Ovary (tissue), 9 donors: ENCODE measurements around the gene THRB. TPM values are rescaled to one million over a fixed set of nuclear protein-coding genes. Genes with fewer than 3 reads are reported as not detected.

Source experiments
- DNase-seq, 5 donors: peaks; one replicate each; pipeline ENCODE4 v3.0.0-alpha.2; 2019 to 2020
- H3K27ac ChIP-seq, 2 donors: fragments of 200-600 bp; one replicate each; pipeline versions ENCODE4 v1.5.1 to v1.8.0; 2019 to 2022
- H3K27me3 ChIP-seq: fragments of 200-600 bp; one replicate; pipeline ENCODE4 v1.8.0; 2022
- H3K36me3 ChIP-seq: fragments of 200-600 bp; sonication (generic); one replicate; pipeline ENCODE4 v1.5.1; 2019
- H3K4me1 ChIP-seq: one replicate; pipeline ENCODE4 v1.8.1; 2013; ENCODE audit warnings: mild to moderate bottlenecking, moderate library complexity; ENCODE audit not compliant: insufficient read depth
- H3K4me3 ChIP-seq: fragments of 200-600 bp; sonication (generic); one replicate; pipeline ENCODE4 v1.5.1; 2017
- H3K9me3 ChIP-seq, 2 donors: fragments of 200-600 bp in 1 of 2; sonication (generic) in 1 of 2; one replicate each; pipeline versions ENCODE4 v1.5.1 to v1.8.1; 2013 to 2019; ENCODE audit warnings: mild to moderate bottlenecking in 1 of 2, moderate library complexity in 1 of 2
- EP300 ChIP-seq: sonication (generic); formaldehyde crosslinking; IDR thresholded peaks from one replicate; pipeline ENCODE4 v1.6.1; 2017; ENCODE audit warnings: antibody characterized with exemption
- POLR2A ChIP-seq: fragments of 450-650 bp; IDR thresholded peaks from one replicate; pipeline ENCODE4 v1.6.1; 2017; ENCODE audit warnings: antibody characterized with exemption, mild to moderate bottlenecking, moderate library complexity
- WGBS, 3 donors: extraction: QIAGEN DNeasy Blood & Tissue Kit in 1 of 3; methylation state at CpG; one replicate each; pipeline versions ENCODE4 v1.1.5 to v1.1.7; 2013 to 2017; 5-methylcytosine and 5-hydroxymethylcytosine counted together
- intact Hi-C, 4 donors: fragments of 100-400 bp; cut with DNase I; formaldehyde crosslinking; loops; one replicate each; pipeline versions ENCODE4 v1.11.0 to v1.15.1; 2022 to 2023
- polyA plus RNA-seq, 2 donors: library from polyadenylated mRNA; stranded (reverse); fragments of 200-250 nt in 1 of 2; fragments of 350-450 nt in 1 of 2; fragmentation: Illumina TruSeq in 1 of 2; extraction: RNeasy Lipid Tissue Mini Kit (QIAGEN cat#74804) in 1 of 2; gene quantifications; one replicate each; pipeline ENCODE4 v1.2.3, GENCODE V29; 2013 to 2014
- total RNA-seq, 7 donors: library from RNA; depleted of rRNA in 2 of 7; stranded (reverse); fragments of >200 nt in 2 of 7; fragmentation: NEBNext Ultra II Directional in 3 of 7; extraction: Animal tissue kit (Norgen Biotek cat#: 25700) in 3 of 7; gene quantifications; one replicate each; pipeline versions ENCODE4 v1.1.0 to v1.2.4, GENCODE V29; 2016 to 2023
- TF ChIP-seq, protein P1 (sequence below), 3 donors: fragments of 450-650 bp in 2 of 3; fragments of 200-600 bp in 1 of 3; IDR thresholded peaks; one replicate each; pipeline versions ENCODE4 v1.5.1 to v1.8.0; 2016 to 2022; ENCODE audit warnings: antibody characterized with exemption in 3 of 3, mild to moderate bottlenecking in 1 of 3
- donor health status: DM: no; HTN: no; CAD: no; lungs with moderate emphysema.
- donor health status: DM: no; HTN: no; CAD: no.
- donor health status: Bipolar disorder and iron deficiency.
- donor health status: DM: yes; HTN: yes; CAD: no.
- donor health status: DM: no; HTN: no; CAD: no.
- donor health status: DM: yes; HTN: yes; CAD: no.

THRB gene
- total and polyA plus RNA-seq, 9 donors, result 0.91 to 6.5 (median 3.2) TPM

DNA sequence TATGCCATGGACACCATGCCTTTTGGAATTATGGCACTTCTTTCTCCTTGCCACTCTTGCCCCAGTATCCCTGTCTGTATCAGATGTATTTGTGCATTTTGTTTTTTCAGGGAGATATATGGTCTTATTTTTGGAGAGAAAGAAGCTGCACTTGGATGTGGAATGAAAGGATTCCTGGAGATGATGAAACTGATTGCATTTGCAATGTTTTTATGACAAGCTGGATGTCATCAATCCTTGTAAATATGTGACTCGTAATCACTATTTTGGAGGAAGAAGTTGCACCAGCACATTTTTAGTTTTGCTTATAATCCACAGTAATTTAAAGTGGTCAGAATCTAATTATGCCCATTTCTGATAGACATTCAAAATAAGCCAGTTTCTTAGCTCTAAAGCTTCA, 384.6 kb downstream of the THRB start:
- intact Hi-C loops, result no loop called here
- Histone ChIP-seq H3K9me3 (no peaks in the 10 kb centered on the region), H3K27ac (no peak overlapping the region), H3K27me3 (no peaks in the 10 kb centered on the region), H3K36me3 (no peaks in the 10 kb centered on the region), H3K4me3 (no peak overlapping the region), H3K4me1 (no peaks in the 10 kb centered on the region)
- no peak for DNase-seq
- TF ChIP-seq, protein P1, sequence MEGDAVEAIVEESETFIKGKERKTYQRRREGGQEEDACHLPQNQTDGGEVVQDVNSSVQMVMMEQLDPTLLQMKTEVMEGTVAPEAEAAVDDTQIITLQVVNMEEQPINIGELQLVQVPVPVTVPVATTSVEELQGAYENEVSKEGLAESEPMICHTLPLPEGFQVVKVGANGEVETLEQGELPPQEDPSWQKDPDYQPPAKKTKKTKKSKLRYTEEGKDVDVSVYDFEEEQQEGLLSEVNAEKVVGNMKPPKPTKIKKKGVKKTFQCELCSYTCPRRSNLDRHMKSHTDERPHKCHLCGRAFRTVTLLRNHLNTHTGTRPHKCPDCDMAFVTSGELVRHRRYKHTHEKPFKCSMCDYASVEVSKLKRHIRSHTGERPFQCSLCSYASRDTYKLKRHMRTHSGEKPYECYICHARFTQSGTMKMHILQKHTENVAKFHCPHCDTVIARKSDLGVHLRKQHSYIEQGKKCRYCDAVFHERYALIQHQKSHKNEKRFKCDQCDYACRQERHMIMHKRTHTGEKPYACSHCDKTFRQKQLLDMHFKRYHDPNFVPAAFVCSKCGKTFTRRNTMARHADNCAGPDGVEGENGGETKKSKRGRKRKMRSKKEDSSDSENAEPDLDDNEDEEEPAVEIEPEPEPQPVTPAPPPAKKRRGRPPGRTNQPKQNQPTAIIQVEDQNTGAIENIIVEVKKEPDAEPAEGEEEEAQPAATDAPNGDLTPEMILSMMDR (IDR thresholded peaks at IDR 0.05), result no peak
- TF ChIP-seq EP300 (no peak), POLR2A (no peak)
- WGBS, 3 donors, result 31 to 57% (median 49%) methylated on average over 1 of the region's 1 CpG

DNA sequence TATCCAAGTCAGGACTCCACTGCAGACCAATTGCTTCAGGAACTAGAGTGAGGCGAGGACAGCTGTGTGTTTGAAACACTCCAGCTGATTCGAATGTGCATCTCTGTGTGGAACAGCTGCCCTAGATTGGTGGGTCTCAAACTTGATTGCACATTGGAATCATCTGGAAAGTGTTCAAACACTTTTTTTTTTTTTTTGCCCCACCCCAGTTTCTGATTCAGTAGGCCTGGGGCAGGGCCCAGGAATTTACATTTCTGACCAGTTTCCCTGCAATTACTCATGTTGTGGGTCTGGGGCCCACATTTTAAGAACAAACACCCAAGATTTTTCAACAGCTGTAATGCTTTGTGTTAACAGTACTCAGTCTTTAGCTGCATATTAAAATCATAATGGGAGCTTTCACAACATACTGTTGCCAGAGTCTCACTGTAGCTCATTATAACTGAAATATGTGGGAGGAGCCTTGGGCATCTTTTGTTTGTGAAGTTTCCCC, 392.9 kb downstream of the THRB start:
- no peak overlapping the region for H3K27ac ChIP-seq
- intact Hi-C loops, result no loop called here
- no peak overlapping the region for H3K4me3 ChIP-seq
- H3K4me1 ChIP-seq, result no peaks in the 10 kb centered on the region
- no peak for DNase-seq
- 52 to 75% (median 54%) methylated on average over 2 of the region's 2 CpGs for WGBS, 3 donors
- no peaks in the 10 kb centered on the region for H3K36me3 ChIP-seq
- H3K9me3 ChIP-seq, result no peaks in the 10 kb centered on the region
- no peak for TF ChIP-seq POLR2A
- no peak for TF ChIP-seq EP300
- TF ChIP-seq, protein P1 (IDR thresholded peaks at IDR 0.05), result no peak
- no peaks in the 10 kb centered on the region for H3K27me3 ChIP-seq

DNA sequence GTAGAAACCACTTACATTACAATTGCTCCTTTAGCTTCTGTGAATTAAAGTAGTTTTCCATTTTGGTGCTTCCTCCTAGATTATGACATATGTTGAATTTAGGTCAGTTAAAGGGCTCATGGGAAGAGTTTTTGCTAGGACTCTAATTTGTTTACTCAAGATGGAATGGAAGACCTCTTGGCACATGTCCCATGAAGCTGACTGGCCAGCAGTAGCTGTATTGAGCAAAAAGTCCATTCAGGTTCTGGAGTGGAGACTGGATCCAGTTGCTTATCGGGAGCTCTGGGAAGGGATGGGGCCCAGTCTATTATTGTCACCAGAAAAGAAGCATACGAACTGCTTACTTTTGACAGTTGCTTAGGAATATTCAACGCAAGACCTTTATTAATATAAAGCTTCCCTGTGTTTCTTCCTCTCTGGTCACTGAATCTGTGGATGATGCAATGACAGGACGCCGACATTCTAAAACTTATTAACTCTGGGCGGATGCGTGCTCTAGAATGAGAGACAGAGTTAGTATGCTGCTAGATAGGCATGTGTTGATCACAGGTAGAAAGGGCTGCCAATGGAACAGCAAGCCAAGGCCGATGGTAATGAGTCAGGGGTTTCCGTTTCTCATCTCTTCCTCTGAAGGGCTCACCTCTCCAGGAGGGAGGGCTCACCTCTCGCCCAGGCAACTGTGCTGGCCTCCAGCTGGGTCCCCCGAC, 393.8 kb downstream of the THRB start:
- H3K4me1 ChIP-seq, result no peaks in the 10 kb centered on the region
- H3K27me3 ChIP-seq, result no peaks in the 10 kb centered on the region
- intact Hi-C loops, result no loop called here
- TF ChIP-seq, protein P1 (IDR thresholded peaks at IDR 0.05), result no peak
- TF ChIP-seq EP300 (no peak), POLR2A (no peak)
- H3K27ac ChIP-seq, result no peak overlapping the region
- H3K36me3 ChIP-seq, result no peaks in the 10 kb centered on the region
- 78 to 85% (median 84%) methylated on average over 11 of the region's 11 CpGs for WGBS, 3 donors
- no peaks in the 10 kb centered on the region for H3K9me3 ChIP-seq
- DNase-seq, result no peak
- no peak overlapping the region for H3K4me3 ChIP-seq

DNA sequence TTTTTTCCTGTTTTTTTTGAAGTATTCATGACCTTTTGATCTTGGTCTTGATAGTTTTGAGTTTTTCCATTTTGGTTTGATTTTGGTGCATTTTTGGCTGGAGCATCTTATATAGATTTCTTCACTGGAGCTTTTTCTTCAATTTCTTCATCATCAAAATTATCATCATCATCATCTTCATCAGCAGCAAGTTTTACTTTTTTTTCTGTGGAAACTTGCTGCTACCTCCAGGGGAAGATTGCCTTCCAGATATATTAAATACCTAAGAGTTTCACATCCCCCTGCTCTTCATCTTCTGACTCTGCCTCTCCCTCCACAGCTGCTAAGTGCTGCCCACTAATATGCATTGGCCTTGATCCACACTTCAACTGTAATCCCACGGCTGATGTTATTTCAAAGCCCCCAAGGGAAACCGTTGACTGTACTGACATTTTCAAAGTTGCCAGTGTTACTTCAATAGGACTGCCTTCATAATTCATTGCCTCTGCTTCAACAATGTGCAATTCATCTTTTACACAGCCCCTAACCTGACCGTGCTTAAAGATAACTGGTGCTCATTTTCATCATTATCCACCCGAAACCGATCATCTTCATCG, 397.9 kb downstream of the THRB start:
- 51 to 57% (median 54%) methylated on average over 6 of the region's 6 CpGs for WGBS, 3 donors
- no peak overlapping the region for H3K27ac ChIP-seq
- DNase-seq, result no peak
- intact Hi-C loops, result no loop called here
- TF ChIP-seq EP300 (no peak), POLR2A (no peak)
- TF ChIP-seq, protein P1 (IDR thresholded peaks at IDR 0.05), result no peak
- H3K36me3 ChIP-seq, result no peaks in the 10 kb centered on the region
- no peaks in the 10 kb centered on the region for H3K9me3 ChIP-seq
- H3K4me1 ChIP-seq, result no peaks in the 10 kb centered on the region
- H3K4me3 ChIP-seq, result no peak overlapping the region
- no peaks in the 10 kb centered on the region for H3K27me3 ChIP-seq
